Activated CD8-positive, alpha-beta memory T cell treated with anti-CD3 and anti-CD28 coated beads for 48 hours (primary cell): ENCODE data around the gene FAM187B.
"Not testable (repeated sequence)": the region's sequence is repeated elsewhere in the genome, so short reads cannot be mapped to it uniquely, and the experiment has no call there.

ENCODE experiments used
- DNase-seq, 3 experiments: peaks; one replicate each; pipeline ENCODE4 v3.0.0-alpha.2; 2020; ENCODE audit warnings: low read depth in 2 of 3, low spot score in 2 of 3

FAM187B gene

DNA sequence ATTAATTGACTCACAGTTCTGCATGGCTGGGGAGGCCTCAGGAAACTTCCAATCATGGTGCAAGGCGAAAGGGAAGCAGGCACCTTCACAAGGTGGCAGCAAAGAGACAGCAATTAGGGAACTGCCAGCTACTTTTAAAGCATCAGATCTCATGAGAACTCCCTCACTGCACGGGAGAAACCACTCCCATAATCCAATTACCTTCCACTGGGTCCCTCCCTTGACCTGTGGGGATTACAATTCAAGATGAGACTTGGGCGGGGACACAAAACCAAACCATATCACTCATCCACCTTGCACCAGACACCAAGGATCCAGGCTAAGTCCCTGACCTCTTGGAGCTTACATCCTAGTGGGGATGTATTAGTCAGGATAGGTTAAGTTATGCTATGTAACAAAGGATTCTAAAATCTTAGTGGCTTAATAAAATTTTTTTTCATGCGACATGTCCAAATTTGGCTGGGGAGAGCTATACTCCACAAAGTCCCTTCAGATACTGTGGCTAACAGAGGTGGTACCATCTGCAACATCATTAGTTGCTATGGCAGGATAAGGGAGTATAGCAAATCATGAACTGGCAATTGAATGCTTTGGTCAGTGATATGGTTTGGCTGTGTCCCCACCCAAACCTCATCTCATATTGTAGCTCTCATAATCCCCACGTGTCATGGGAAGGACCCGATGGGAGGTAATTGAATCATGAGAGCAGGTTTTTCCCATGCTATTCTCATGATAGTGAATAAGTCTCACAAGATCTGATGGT, 8.3 kb upstream of the FAM187B start:
- DNase-seq: no peak

GRCh38 chr19:35232912-35233311, 4.4 kb upstream of the FAM187B start:
- no peak for DNase-seq

GRCh38 chr19:35231956-35232645, 3.6 kb upstream of the FAM187B start:
- DNase-seq: no peak

DNA sequence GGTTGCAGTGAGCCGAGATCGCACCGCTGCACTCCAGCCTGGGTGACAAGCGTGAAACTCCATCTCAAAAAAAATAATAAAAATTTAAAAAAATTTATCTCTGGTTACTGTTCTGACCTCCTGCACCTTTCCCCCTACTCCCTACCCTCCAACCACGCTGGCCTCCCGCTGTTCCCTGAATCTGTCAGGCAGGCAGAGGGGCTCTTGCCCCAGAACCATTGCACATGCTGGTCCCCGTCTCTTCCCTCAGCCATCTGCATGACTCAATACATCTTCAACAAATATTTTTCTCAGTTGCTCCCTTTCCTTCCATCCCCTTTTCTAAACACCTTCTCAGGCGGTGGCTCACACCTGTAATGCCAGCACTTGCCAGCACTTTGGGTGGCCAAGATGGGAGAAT, 1.1 kb upstream of the FAM187B start:
- DNase-seq: no peak

- DNase-seq: no peak
These were observed 1.8 kb downstream of the FAM187B start for GRCh38 chr19:35226748-35227147.

GRCh38 chr19:35225951-35226350, 2.6 kb downstream of the FAM187B start:
- no peak for DNase-seq

DNA sequence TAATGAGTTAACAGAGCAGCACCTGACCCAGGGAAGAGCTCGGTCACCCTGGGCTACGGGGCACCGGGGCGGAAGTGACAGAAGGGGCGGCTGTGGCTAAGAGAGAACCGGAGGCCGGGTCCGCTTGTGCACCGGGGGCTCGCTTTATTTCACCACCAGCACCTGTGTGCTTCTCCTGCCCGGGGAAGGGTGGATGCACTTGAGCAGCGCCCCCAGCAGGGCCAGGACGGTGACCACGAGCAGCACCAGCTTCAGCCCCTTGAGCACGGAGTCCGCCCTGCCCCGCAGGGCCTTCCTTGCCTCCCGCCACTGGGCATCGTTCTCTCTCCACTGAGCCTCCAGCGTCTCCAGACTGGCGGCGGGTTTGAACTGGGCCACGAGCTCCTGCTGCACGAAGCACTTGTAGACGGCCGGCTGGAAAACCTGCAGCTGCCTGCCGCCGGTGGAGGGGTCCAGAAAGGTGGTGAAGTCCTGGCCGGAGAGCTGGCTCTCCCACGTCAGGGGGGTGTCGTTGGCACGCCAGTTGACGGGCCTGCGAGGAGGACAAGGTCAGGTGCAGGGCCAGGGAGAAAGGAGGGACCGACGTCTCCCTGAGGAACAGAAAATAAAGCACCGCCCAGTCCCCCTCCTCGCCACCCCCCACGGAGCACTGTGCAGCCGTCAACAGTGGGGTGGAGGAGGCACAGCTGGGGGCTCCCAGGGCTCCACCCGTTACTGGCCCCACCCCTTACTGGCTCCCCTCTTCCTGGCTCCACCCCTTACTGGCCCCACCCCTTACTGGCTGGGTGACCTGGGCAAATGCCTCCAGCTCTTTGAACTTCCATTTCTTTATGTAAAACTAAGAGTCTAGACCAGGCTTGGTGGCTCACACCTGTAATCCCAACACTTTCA, 3.6 kb downstream of the FAM187B start:
- no peak for DNase-seq

DNA sequence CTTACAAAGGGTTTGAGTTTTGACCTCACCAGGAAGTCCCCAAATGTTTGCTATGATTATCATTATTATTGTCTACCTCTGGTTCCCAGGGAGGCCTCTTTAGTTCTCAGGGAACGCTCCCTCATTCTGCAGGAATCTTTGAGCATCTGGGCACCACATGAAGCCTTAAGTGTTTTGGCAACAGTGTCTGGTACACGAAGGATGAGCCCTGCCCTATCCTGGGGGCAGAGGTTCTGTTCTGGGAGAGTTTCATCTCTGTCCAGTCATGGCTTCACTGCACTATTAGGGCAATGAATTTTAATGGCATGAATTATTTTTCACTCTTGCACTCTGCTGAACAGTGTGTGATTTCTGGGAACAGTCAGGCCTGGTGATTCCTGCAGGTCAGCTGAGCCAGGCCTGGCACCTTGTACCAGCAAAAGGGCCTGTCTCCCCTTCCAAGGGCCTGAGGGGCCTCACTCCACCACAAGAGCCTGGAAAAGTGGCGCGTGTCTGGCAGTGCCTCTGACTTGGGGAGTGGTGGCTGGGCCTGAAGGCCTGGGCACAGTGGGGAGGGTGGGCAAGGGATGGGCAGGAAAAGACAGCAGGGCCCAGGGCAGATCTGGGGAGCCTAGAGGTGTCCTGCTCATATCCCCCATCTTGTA, 4.6 kb downstream of the FAM187B start:
- DNase-seq: no peak

- DNase-seq: no peak
These were observed 5.3 kb downstream of the FAM187B start for GRCh38 chr19:35223084-35223790.

- no peak for DNase-seq
These were observed 6.0 kb downstream of the FAM187B start for GRCh38 chr19:35222373-35223015.

DNA sequence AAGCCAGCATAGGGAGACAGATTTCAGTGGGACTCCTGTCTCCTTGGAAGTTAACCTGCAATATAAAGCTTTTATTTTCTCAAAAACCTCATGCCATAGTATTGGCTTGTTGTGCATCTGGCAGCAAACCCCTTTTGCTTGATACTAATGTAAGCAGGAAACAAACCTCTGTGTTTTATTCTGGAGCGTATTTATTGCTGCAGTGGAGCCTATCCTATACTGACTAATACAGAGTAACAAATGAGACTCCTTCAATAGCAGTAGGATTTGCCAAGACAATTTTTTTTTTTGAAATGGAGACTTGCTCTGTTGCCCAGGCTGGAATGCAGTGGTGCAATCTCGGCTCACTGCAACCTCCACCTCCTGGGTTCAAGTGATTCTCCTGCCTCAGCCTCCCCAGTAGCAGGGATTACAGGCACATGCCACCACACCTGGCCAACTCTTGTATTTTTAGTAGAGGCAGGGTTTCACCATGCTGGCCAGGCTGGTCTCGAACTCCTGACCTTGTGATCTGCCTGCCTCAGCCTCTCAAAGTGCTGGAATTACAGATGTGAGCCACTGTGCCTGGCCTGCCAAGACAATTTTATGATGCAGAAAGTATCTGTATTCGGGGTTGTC, 7.5 kb downstream of the FAM187B start:
- DNase-seq: not testable (repeated sequence)

DNA sequence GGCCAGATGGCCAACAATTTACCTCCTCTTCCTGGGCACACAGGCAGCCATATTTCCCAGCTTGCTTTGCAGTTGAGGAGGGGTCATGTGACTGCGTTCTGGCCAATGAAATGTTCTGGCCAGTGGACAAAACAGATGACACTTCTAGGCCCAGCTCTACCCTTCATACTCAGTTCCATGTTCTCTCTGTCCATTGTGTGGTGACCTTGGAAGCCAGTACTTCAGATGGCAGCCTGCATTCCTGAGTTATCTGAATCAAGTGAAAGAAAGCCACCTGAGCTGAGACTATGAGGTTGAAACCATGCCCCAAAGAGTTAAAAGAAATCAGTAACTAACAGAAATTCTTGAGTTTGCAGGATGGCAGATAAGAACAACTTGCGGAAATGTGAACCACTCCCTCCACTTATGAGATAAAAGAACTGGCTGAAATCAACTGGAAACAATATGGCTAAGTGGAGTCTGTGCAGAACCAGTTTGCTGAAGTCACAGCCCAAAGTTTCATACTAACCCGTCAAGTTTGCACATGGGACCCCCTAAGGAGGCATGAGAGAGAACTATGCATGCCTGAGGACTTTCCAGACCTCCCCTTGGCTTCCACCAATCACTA, 8.1 kb downstream of the FAM187B start:
- no peak for DNase-seq

DNA sequence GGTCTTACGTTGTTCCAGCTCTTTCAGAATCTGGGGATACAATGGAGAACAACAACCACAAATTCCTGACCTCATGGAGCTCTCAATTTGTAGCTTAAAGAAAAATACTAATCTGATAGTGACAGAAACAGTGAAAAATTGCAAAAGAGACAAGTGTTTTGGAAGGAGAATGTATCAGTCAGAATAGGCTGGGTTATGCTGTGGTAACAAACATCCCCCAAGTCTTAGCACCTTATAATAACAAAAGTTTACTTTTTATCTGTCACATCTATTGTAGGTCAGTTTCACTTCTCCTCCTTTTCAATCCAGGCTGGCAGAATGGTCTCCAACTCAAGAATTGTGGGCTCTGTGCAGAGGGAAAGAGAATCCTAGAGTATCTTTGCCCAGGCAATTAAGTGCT, 9.5 kb downstream of the FAM187B start:
- DNase-seq: no peak

GRCh38 chr19:35217649-35217990, 10.9 kb downstream of the FAM187B start:
- DNase-seq: no peak

DNA sequence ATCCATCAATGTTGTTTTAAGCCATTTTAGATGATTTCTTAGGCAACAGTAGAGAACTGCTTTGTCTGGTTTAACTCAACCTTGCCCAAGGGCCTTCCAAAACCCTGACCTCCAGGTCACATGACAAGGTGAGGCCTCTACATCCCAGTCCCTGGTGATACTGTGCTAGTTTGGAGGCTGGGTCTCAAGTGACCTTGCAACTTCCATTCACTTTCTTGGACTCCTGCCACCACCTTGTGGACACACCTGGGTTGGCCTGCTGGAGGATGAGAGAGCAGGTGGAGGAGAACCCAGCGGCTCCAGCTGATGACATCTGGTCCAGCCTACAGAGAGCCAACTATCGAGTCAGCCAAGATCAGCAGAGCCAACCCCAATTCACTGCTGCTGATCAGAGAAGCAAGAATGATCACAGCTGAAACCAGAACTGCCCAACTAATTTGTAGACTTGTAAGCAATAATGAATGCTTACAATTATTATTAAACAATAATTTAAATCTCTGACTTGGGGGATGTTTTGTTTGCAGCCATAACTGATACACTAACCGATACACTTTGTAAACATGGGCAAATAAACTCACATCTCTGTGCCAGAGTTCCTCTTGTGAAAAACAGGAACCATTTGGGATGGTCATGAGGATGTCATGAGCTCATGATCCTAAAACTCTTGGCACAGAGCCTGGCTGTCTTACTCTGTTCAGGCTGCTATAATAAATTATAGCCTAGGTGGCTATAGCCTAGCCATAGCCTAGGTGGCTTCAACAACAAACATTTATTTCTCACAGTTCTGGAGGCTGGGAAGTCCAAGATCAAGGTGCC, 11.5 kb downstream of the FAM187B start:
- DNase-seq: no peak

DNA sequence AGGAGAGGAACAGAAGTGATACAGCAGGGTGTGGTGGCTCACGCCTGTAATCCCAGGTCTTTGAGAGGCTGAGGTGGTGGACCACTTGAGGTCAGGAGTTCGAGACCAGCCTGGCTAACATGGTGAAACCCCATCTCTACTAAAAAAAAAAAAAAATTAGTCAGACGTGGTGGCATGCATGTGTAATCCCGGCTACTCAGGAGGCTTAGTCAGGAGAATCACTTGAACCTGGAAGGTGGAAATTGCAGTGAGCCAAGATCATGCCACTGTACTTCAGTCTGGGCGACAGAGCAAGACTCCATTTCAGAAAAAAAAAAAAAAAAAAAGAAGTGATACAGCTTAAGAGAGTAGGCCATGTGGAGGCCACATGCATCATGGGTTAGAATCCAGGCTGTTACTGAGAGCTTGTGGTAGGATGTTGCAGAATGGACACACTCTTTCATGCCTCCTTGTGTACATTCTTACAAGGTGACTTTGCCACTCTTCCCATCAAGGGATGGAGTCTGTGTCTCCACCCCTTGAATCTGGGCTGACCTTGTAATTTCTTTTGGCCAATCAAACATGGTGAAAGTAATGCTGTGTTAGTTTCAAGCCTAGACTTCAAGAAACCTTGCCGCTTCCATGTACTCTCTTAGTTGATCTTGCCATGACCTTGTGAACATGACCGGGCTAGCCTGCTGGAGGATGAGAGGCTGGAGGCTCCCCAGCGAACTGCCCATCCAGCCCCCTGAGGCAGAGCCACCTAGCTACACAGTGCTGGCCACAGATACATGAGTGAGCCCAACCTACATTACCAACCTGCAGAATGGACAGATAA, 12.3 kb downstream of the FAM187B start:
- no peak for DNase-seq

GRCh38 chr19:35214766-35215422, 13.6 kb downstream of the FAM187B start:
- DNase-seq: no peak
